ENCODE data around the gene STARD3.

DNA sequence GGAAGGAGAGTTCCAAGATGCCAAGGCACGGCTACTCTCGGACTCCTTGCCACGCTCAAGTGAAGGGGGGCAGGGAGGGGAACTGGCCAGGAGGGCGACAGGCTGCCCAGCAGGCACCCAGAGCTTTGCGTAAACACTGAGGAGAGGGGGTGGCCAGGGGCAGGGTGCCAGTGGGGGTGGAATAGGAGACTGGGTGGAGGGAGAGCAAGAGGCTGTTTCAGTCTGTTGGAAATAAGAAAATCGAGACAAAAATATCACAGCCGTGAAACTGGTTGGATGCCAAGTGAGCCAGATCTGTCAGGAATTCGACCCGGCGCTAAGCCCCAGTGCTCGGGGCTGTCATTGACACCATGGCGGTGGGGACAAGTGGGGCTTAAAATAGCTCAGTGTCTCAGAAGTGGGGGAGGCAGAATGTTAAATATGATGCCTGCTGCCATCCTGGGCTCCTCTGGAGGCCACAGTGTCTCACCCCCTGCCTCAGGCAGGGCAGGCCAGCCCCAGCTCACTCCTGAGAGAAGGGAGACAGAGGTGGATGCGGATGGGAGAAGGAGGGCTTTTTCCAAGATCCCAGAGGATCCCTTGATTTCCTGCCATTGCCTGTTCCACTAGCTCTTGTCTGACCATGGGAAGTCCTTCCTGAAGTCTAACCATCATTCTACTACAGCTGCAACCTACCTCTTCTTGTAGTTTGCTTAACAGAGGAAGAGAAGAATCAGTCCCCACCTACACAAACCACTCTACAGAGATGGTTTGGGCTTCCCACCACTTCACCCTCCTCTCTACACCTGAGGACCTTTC, 40.8 kb downstream of the STARD3 start:
- TF ChIP-seq POLR2A (IDR thresholded peaks at IDR 0.05; ENCODE audit: low read depth, low read length), result no peak
- TF ChIP-seq POLR2AphosphoS5 (IDR thresholded peaks at IDR 0.05; ENCODE audit: low read depth, low read length), result no peak
- TF ChIP-seq TAF1 (IDR thresholded peaks at IDR 0.05; ENCODE audit: low read depth, low read length), result no peak
- no peak for TF ChIP-seq POU2F2 (IDR thresholded peaks at IDR 0.05; ENCODE audit: low read depth, low read length)
- TF ChIP-seq SPI1 (IDR thresholded peaks at IDR 0.05; ENCODE audit: low read depth, low read length), result no peak
- TF ChIP-seq PAX5 (IDR thresholded peaks at IDR 0.05; ENCODE audit: insufficient read depth, low read length, severe bottlenecking), result no peak
